Ascending aorta (tissue), 2 donors: ENCODE measurements around the gene HOXB1. TPM values are rescaled to one million over a fixed set of nuclear protein-coding genes. Genes with fewer than 3 reads are reported as not detected.

Experiments used
- DNase-seq, 2 donors: peaks; one replicate each; pipeline ENCODE4 v3.0.0-alpha.2; 2019; ENCODE audit warnings: low spot score in 2 of 2
- H3K27ac ChIP-seq, 2 donors: fragments of 200-600 bp; sonication (generic); one replicate each; pipeline ENCODE4 v1.5.1; 2016 to 2017; ENCODE audit warnings: mild to moderate bottlenecking in 1 of 2
- H3K27me3 ChIP-seq: fragments of 200-600 bp; sonication (generic); one replicate; pipeline ENCODE4 v1.5.1; 2017
- H3K36me3 ChIP-seq, 2 donors: fragments of 200-600 bp; sonication (generic); one replicate each; pipeline ENCODE4 v1.5.1; 2016
- H3K4me1 ChIP-seq, 2 donors: fragments of 200-600 bp; sonication (generic); one replicate each; pipeline ENCODE4 v1.5.1; 2016 to 2017; ENCODE audit warnings: mild to moderate bottlenecking in 1 of 2
- H3K4me3 ChIP-seq, 2 donors: fragments of 200-600 bp; sonication (generic); one replicate each; pipeline ENCODE4 v1.5.1; 2016 to 2017; ENCODE audit warnings: mild to moderate bottlenecking in 1 of 2
- H3K9me3 ChIP-seq, 2 donors: fragments of 200-600 bp; sonication (generic); one replicate each; pipeline ENCODE4 v1.5.1; 2016
- intact Hi-C: fragments of 100-400 bp; cut with DNase I; formaldehyde crosslinking; loops from one replicate; pipeline ENCODE4 v1.15.1; 2023
- total RNA-seq: library from RNA; depleted of rRNA; stranded (reverse); fragments of >200 nt; gene quantifications from one replicate; pipeline ENCODE4 v1.1.0, GENCODE V29; 2016
- TF ChIP-seq, protein P1 (sequence below), 3 experiments: fragments of 200-600 bp in 2 of 3; fragments of 450-650 bp in 1 of 3; sonication (generic) in 2 of 3; IDR thresholded peaks; one replicate each; pipeline ENCODE4 v1.5.1; 2016 to 2019; ENCODE audit warnings: antibody characterized with exemption in 3 of 3, mild to moderate bottlenecking in 1 of 3, moderate library complexity in 1 of 3

The HOXB1 gene
- total RNA-seq, 1 donor from 2014 or later = not detected

DNA sequence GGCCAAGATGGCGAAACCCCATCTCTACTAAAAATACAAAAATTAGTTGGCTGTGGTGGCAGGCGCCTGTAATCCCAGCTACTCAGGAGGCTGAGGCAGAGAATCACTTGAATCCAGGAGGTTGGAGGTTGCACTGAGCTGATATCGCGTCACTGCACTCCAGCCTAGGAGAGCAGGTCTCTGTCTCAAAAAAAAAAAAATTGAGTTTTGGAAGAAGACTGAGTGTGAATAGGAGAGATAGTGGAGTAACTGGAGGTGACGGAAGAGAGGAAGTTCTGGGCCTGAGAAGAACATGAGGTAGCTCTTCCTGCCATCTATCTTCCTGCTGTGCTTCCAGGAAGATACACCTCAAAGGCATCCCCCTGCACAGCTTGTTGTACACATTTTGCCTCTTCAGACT, 11.4 kb downstream of the HOXB1 start:
- no peaks in the 10 kb centered on the region for H3K9me3 ChIP-seq
- H3K4me1 ChIP-seq = no peaks in the 10 kb centered on the region
- H3K27me3 ChIP-seq = no peaks in the 10 kb centered on the region
- TF ChIP-seq, protein P1, sequence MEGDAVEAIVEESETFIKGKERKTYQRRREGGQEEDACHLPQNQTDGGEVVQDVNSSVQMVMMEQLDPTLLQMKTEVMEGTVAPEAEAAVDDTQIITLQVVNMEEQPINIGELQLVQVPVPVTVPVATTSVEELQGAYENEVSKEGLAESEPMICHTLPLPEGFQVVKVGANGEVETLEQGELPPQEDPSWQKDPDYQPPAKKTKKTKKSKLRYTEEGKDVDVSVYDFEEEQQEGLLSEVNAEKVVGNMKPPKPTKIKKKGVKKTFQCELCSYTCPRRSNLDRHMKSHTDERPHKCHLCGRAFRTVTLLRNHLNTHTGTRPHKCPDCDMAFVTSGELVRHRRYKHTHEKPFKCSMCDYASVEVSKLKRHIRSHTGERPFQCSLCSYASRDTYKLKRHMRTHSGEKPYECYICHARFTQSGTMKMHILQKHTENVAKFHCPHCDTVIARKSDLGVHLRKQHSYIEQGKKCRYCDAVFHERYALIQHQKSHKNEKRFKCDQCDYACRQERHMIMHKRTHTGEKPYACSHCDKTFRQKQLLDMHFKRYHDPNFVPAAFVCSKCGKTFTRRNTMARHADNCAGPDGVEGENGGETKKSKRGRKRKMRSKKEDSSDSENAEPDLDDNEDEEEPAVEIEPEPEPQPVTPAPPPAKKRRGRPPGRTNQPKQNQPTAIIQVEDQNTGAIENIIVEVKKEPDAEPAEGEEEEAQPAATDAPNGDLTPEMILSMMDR (IDR thresholded peaks at IDR 0.05) = no peak
- H3K27ac ChIP-seq = no peak overlapping the region
- no peak overlapping the region for H3K4me3 ChIP-seq
- no peaks in the 10 kb centered on the region for H3K36me3 ChIP-seq
- intact Hi-C loops = no loop called here
- no peak for DNase-seq

DNA sequence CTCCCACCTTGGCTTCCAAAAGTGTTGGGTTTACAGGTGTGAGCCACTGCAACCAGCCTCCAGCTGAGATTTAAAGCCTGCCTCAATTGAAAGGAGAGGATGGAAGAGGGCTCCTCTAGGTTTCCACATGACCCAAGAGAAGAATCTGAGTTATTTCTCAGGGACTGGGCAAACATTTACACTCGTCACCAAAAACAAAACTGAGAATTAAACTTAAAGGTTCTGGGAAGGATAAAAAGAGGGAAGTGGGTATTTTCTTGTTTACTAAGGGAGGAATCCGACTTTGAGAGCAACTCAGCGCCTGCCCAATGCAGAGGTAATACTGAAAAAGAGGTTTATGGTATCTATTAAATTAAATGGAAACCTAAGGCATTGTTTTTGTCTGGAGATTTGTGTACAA, 13.3 kb downstream of the HOXB1 start:
- Histone ChIP-seq H3K4me3 (no peak overlapping the region), H3K27ac (no peak overlapping the region), H3K9me3 (no peaks in the 10 kb centered on the region), H3K36me3 (no peaks in the 10 kb centered on the region), H3K4me1 (no peaks in the 10 kb centered on the region), H3K27me3 (no peaks in the 10 kb centered on the region)
- intact Hi-C loops = no loop called here
- no peak for DNase-seq
- TF ChIP-seq, protein P1 (IDR thresholded peaks at IDR 0.05) = no peak

DNA sequence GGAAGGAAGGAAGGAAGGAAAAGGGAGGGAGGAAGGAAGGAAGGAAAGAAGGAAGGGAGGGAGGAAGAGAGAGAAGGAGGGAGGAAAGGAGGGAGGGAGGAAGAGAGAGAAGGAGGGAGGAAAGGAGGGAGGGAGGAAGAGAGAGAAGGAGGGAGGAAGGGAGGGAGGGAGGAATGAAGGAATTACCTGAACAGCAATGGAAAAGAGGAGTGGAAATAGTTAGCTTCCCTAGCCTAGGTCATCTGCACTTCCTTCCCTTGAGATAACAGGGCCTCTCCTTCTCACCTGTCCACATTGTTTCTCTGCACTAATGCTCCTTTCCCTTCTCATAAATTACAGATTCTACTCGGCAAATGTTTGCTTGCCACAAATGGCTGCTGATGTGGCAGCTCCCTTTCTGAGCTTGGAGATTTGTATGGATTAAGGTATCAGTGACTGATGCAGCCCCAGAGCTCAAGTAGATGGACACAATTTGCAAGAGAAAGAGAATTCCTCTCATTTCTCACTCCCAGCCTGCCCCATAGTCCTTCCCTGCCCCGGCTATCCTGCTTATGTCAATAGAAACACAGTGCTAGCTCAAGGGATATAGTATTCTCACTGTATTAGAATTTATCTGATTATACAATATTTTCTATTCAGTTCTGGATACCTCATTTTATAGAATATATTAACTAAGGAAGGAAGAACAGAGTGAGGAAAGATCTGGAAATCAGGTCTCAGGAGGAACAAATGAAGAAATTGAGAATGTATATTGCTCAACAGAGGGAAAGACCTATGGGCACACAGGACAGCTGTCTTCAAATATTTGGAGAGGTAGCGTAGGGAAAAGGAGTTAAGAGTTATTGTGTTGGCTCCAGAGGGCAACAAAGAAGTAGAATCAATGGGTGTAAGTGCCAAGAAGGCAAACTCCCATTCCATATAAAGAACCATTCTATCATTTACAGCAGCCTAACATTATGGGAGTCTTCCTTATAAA, 14.6 kb downstream of the HOXB1 start:
- DNase-seq = no peak
- H3K27ac ChIP-seq = no peak overlapping the region
- no peaks in the 10 kb centered on the region for H3K9me3 ChIP-seq
- no peak overlapping the region for H3K4me3 ChIP-seq
- intact Hi-C loops = no loop called here
- TF ChIP-seq, protein P1 (IDR thresholded peaks at IDR 0.05) = no peak
- H3K27me3 ChIP-seq = no peaks in the 10 kb centered on the region
- H3K4me1 ChIP-seq = no peaks in the 10 kb centered on the region
- H3K36me3 ChIP-seq = no peaks in the 10 kb centered on the region

DNA sequence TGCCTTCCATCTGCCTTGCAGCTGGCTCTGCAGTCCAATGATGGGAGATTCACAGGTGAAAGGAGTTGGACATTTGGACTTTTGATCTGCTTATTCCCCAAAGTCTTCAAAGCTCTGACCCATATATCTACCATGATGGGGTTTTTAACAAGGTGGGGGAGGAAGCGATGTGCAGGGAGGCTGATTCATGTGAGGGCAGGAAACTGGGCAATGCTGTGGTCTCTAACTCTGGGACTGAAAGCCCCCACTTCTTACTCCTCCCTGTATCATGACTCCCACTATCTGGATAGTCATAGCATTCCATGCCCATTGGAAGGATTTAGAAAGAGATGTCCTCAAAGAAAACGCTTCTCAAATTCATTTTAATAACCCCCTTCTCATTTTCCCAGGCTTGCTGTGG, 16.3 kb downstream of the HOXB1 start:
- intact Hi-C loops = no loop called here
- no peak overlapping the region for H3K27ac ChIP-seq
- TF ChIP-seq, protein P1 (IDR thresholded peaks at IDR 0.05) = no peak
- DNase-seq = no peak
- H3K27me3 ChIP-seq = no peaks in the 10 kb centered on the region
- no peaks in the 10 kb centered on the region for H3K9me3 ChIP-seq
- H3K36me3 ChIP-seq = no peaks in the 10 kb centered on the region
- H3K4me3 ChIP-seq = no peak overlapping the region
- H3K4me1 ChIP-seq = no peaks in the 10 kb centered on the region

DNA sequence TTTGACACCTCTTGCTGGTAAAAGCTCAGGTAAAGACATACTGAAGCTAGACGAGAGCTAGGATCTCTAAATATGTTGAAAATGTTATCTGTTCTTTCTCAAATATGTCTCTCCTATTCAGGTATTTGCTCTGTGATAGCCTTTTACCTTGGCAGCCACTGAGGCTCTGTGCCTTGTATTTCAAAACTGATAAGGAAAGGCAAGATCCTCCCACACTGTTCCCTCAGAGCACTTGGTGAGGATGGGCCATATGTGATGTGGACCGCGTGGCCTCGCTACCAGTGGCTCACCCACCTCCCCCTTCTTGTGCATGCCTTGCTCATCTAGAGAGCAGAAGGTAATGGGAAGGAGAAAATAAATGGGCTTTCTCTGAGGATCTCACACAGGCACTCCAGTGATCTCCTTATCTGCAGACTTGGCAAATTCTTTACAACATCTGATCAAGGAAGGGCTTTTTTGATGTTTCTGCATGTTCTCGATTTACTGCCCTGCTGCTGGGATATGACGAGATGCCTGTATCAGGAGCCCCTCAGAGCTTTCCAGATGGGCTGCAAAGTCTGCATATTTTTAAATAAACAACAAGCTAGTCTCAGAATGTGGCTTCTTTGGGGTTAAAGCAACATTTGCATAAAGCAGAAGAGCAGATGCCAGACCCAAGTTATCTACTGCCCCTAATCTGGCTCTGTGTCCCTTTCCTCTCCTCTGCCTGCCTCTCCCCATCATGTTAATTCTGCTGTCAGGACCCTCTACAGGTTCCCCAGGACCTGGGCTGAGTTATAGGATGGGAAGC, 16.9 kb downstream of the HOXB1 start:
- H3K36me3 ChIP-seq = no peaks in the 10 kb centered on the region
- DNase-seq = no peak
- TF ChIP-seq, protein P1 (IDR thresholded peaks at IDR 0.05) = no peak
- no peaks in the 10 kb centered on the region for H3K9me3 ChIP-seq
- intact Hi-C loops = no loop called here
- H3K27me3 ChIP-seq = no peaks in the 10 kb centered on the region
- no peak overlapping the region for H3K4me3 ChIP-seq
- H3K27ac ChIP-seq = no peak overlapping the region
- H3K4me1 ChIP-seq = no peaks in the 10 kb centered on the region
